NCI-H69 (cell line): ENCODE measurements around the gene CCDC27.

Source experiments
- DNase-seq: peaks from one replicate; lab custom pipeline; 2025; lab: John Stamatoyannopoulos, UW

The CCDC27 gene

GRCh38 chr1:3777078-3777547 lies 24.9 kb downstream of the CCDC27 start:
- DNase-seq = peak; percentile 4

- DNase-seq = no peak
Measured at GRCh38 chr1:3777647-3778589, 25.7 kb downstream of the CCDC27 start.

GRCh38 chr1:3778590-3779264 lies 26.5 kb downstream of the CCDC27 start:
- no peak for DNase-seq

- DNase-seq = no peak
Measured at GRCh38 chr1:3779265-3779911, 27.1 kb downstream of the CCDC27 start.

- no peak for DNase-seq
Measured at GRCh38 chr1:3779912-3780416, 27.7 kb downstream of the CCDC27 start.

- no peak for DNase-seq
Measured at GRCh38 chr1:3780901-3781300, 28.7 kb downstream of the CCDC27 start.

GRCh38 chr1:3783651-3784474 lies 31.6 kb downstream of the CCDC27 start:
- DNase-seq = no peak

- no peak for DNase-seq
Measured at GRCh38 chr1:3785045-3785444, 32.8 kb downstream of the CCDC27 start.

- DNase-seq = no peak
Measured at GRCh38 chr1:3785456-3786157, 33.4 kb downstream of the CCDC27 start.

GRCh38 chr1:3786468-3787348 lies 34.5 kb downstream of the CCDC27 start:
- no peak for DNase-seq

- DNase-seq = no peak
Measured at GRCh38 chr1:3787349-3787715, 35.1 kb downstream of the CCDC27 start.

GRCh38 chr1:3787745-3788605 lies 35.7 kb downstream of the CCDC27 start:
- DNase-seq = no peak

- no peak for DNase-seq
Measured at GRCh38 chr1:3788756-3789420, 36.6 kb downstream of the CCDC27 start.

GRCh38 chr1:3789421-3790300 lies 37.4 kb downstream of the CCDC27 start:
- no peak for DNase-seq

GRCh38 chr1:3790500-3790923 lies 38.3 kb downstream of the CCDC27 start:
- DNase-seq = no peak

GRCh38 chr1:3790952-3791351 lies 38.7 kb downstream of the CCDC27 start:
- DNase-seq = no peak
